ENCODE measurements around the gene TTC19.
"Not testable (repeated sequence)": the region's sequence is repeated elsewhere in the genome, so short reads cannot be mapped to it uniquely, and the experiment has no call there.

TTC19 gene

GRCh38 chr17:16052486-16052885 is 52.9 kb downstream of the TTC19 start:
- no peak for DNase-seq (ENCODE audit: low read depth)
- no peak overlapping the region for H3K4me3 ChIP-seq (ENCODE audit: low read depth, low read length)
- in situ Hi-C loops (cut with HindIII; ENCODE audit: low sequenced_read_pairs): no loop called here
- TF ChIP-seq CTCF (IDR thresholded peaks at IDR 0.05; ENCODE audit: low read depth, low read length, missing control alignments): no peak

GRCh38 chr17:16055139-16055538 is 55.5 kb downstream of the TTC19 start:
- in situ Hi-C loops (cut with HindIII; ENCODE audit: low sequenced_read_pairs); DNase-seq (ENCODE audit: low read depth); H3K4me3 ChIP-seq (ENCODE audit: low read depth, low read length): not testable (repeated sequence)

- in situ Hi-C loops (cut with HindIII; ENCODE audit: low sequenced_read_pairs): no loop called here
- H3K4me3 ChIP-seq (ENCODE audit: low read depth, low read length): no peak overlapping the region
- no peak for DNase-seq (ENCODE audit: low read depth)
- no peak for TF ChIP-seq CTCF (IDR thresholded peaks at IDR 0.05; ENCODE audit: low read depth, low read length, missing control alignments)
These were observed 62.0 kb downstream of the TTC19 start for GRCh38 chr17:16061631-16062030.

- no peak for DNase-seq (ENCODE audit: low read depth)
These were observed 66.5 kb downstream of the TTC19 start for GRCh38 chr17:16066125-16066524.

GRCh38 chr17:16068323-16068722 is 68.7 kb downstream of the TTC19 start:
- H3K4me3 ChIP-seq (ENCODE audit: low read depth, low read length): no peak overlapping the region
- in situ Hi-C loops (cut with HindIII; ENCODE audit: low sequenced_read_pairs): no loop called here
- DNase-seq (ENCODE audit: low read depth): no peak
- TF ChIP-seq CTCF (IDR thresholded peaks at IDR 0.05; ENCODE audit: low read depth, low read length, missing control alignments): no peak

More at GRCh38 chr17:16066125-16066524, 66.5 kb downstream of the TTC19 start:
- in situ Hi-C loops (cut with HindIII; ENCODE audit: low sequenced_read_pairs): no loop called here
- no peak for TF ChIP-seq CTCF (IDR thresholded peaks at IDR 0.05; ENCODE audit: low read depth, low read length, missing control alignments)
- no peak overlapping the region for H3K4me3 ChIP-seq (ENCODE audit: low read depth, low read length)

GRCh38 chr17:16072031-16072430 is 72.4 kb downstream of the TTC19 start:
- in situ Hi-C loops (cut with HindIII; ENCODE audit: low sequenced_read_pairs): no loop called here
- TF ChIP-seq CTCF (IDR thresholded peaks at IDR 0.05; ENCODE audit: low read depth, low read length, missing control alignments): no peak

GRCh38 chr17:16073845-16074244 is 74.2 kb downstream of the TTC19 start:
- H3K4me3 ChIP-seq (ENCODE audit: low read depth, low read length): no peak overlapping the region
- TF ChIP-seq CTCF (IDR thresholded peaks at IDR 0.05; ENCODE audit: low read depth, low read length, missing control alignments): no peak
- in situ Hi-C loops (cut with HindIII; ENCODE audit: low sequenced_read_pairs): no loop called here
- no peak for DNase-seq (ENCODE audit: low read depth)

More at GRCh38 chr17:16072031-16072430, 72.4 kb downstream of the TTC19 start:
- no peak overlapping the region for H3K4me3 ChIP-seq (ENCODE audit: low read depth, low read length)
- DNase-seq (ENCODE audit: low read depth): no peak
